ENCODE data around the gene S1PR1. TPM values are rescaled to one million over a fixed set of nuclear protein-coding genes. Genes with fewer than 3 reads are reported as not detected.

S1PR1 gene
- total RNA-seq, 1 donor from 2014 or later = not detected

DNA sequence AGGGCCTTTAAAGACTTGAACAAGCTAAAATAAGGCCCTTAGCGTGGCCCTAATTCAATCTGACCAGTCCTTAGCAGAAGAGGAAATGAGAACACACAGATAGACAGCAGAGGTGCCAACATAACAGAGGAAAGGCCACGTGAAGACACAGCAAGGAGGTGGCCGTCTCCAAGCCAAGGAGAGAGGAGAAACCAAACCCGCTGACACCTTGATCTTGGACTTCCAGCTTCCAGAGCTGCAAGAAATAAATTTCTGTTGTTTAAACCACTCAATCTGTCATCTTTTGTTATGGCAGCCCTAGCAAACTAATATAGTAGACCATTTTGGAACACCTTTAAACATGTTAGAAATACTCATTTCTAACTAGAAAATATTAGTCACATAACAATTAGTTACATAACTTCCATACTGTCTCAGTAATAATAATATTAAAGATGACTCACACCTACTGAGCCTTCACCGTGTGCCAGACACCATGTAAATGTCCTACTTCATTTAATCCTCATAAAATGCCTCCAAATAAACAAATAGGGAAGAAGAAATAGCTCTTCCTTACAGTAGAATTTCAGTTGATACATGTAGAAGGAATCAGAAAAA is 47.9 kb downstream of the S1PR1 start:
- Mint-ChIP-seq H3K27me3 (ENCODE audit: unreplicated experiment) (no peaks in the 10 kb centered on the region), H3K4me3 (ENCODE audit: unreplicated experiment) (no peak overlapping the region), H3K9me3 (ENCODE audit: unreplicated experiment) (no peaks in the 10 kb centered on the region), H3K4me1 (ENCODE audit: unreplicated experiment) (peaks cover 12% of the 10 kb centered on the region), H3K27ac (ENCODE audit: unreplicated experiment) (no peak overlapping the region), H3K36me3 (ENCODE audit: unreplicated experiment) (no peaks in the 10 kb centered on the region)
- DNase-seq (ENCODE audit: extremely low spot score, unreplicated experiment) = no peak
- TF ChIP-seq, protein P1, sequence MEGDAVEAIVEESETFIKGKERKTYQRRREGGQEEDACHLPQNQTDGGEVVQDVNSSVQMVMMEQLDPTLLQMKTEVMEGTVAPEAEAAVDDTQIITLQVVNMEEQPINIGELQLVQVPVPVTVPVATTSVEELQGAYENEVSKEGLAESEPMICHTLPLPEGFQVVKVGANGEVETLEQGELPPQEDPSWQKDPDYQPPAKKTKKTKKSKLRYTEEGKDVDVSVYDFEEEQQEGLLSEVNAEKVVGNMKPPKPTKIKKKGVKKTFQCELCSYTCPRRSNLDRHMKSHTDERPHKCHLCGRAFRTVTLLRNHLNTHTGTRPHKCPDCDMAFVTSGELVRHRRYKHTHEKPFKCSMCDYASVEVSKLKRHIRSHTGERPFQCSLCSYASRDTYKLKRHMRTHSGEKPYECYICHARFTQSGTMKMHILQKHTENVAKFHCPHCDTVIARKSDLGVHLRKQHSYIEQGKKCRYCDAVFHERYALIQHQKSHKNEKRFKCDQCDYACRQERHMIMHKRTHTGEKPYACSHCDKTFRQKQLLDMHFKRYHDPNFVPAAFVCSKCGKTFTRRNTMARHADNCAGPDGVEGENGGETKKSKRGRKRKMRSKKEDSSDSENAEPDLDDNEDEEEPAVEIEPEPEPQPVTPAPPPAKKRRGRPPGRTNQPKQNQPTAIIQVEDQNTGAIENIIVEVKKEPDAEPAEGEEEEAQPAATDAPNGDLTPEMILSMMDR (IDR thresholded peaks at IDR 0.05) = no peak

DNA sequence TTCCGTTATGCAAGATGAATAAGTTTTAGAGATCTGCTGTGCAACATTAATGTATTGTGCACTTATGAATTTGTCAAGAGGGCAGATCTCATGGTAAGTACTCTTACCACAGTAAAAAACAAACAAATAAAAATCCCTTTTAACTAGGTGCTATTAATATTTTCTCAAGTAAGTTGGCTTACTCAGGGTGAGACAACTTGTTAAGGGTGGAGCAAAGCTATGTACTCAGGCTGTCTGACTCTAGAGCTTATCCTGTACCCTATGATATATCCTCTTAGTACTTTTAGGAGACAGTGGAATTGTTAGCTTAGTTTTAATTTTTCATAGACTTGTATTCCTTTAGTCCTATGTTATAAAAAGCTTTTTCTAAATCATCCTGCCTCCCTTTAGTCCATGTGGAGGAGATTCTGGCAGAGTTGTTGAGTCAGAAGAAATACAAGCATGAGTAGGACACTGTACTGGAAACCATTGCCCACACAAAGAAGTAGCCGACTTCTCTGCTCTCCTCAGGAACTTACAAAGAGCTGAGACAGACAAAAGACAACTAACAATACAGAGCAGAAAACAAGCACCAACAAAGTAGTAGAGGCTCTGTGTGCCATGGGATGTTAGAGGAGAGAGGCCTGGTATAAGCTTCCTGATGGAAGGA is 49.2 kb downstream of the S1PR1 start:
- H3K9me3 Mint-ChIP-seq (ENCODE audit: unreplicated experiment) = no peaks in the 10 kb centered on the region
- TF ChIP-seq, protein P1 (IDR thresholded peaks at IDR 0.05) = no peak
- no peaks in the 10 kb centered on the region for H3K36me3 Mint-ChIP-seq (ENCODE audit: unreplicated experiment)
- DNase-seq (ENCODE audit: extremely low spot score, unreplicated experiment) = no peak
- H3K27ac Mint-ChIP-seq (ENCODE audit: unreplicated experiment) = no peak overlapping the region
- no peak overlapping the region for H3K4me3 Mint-ChIP-seq (ENCODE audit: unreplicated experiment)
- no peaks in the 10 kb centered on the region for H3K27me3 Mint-ChIP-seq (ENCODE audit: unreplicated experiment)
- peaks cover 12% of the 10 kb centered on the region for H3K4me1 Mint-ChIP-seq (ENCODE audit: unreplicated experiment)

DNA sequence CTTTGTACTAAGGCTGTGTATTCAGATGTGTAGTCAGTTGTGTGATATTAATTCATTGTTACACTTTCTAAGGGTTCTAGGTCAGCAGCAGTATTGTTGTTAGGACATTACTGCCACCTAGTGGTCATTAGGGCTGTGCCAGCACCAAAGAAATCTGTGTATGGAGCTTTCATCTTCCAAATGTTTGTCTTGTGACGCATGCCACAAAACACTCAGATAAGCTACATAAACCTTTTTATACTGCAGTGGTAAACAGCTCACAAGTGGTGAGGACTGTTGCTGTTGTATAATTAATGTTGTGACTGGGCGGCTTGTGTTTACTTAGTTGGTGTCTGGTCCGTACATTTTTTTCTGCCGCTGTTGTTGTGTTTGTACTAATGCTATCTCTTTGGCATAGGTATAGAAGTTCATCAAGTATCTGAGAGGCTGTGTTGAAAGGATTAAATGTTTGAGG is 51.7 kb downstream of the S1PR1 start:
- no peak for DNase-seq (ENCODE audit: extremely low spot score, unreplicated experiment)
- TF ChIP-seq, protein P1 (IDR thresholded peaks at IDR 0.05) = peak; percentile 96
- no peaks in the 10 kb centered on the region for H3K36me3 Mint-ChIP-seq (ENCODE audit: unreplicated experiment)

DNA sequence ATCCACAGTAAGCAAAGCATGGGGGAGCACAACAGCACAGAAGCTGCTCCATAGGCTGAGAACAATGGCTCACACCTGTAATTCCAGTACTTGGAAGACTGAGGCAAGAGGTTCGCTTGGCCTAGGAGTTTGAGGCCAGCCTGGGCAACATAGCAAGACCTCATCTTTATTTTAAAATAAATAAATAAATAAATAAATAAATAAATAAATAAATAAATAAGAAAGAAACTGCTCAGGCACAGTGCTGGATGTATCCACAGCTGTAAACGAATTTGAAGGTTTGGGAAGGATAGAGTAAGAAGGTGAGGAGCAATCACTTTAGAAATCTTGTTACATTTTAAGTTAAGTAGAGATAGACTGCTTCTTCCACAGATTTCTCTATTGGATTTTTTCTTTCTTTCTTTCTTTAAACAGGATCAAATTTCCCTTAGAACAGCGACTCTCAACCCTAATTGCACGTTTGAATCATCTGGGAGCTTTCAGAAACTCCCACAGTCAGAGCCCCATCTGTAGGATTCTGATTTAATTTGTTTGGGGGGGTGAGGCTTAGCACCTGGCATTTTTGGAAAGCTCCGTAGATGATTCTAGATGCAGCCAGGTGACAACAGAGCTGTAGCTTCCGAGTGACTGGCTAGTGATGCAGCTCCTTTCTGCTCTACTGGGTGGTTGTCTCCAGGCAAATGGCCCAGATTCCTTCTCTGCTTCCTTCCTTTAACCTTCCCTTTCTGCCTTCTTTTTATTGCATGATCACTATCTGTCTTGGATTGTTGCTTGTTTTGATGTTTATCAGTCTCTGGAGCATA is 53.5 kb downstream of the S1PR1 start:
- Mint-ChIP-seq H3K27ac (ENCODE audit: unreplicated experiment) (no peak overlapping the region), H3K36me3 (ENCODE audit: unreplicated experiment) (no peaks in the 10 kb centered on the region), H3K9me3 (ENCODE audit: unreplicated experiment) (no peaks in the 10 kb centered on the region)

More for the DNA sequence above, 51.7 kb downstream of the S1PR1 start:
- Mint-ChIP-seq H3K9me3 (ENCODE audit: unreplicated experiment) (no peaks in the 10 kb centered on the region), H3K27ac (ENCODE audit: unreplicated experiment) (no peak overlapping the region), H3K27me3 (ENCODE audit: unreplicated experiment) (no peaks in the 10 kb centered on the region), H3K4me3 (ENCODE audit: unreplicated experiment) (peak overlapping the region; percentile 24), H3K4me1 (ENCODE audit: unreplicated experiment) (peaks cover 13% of the 10 kb centered on the region)

More for the DNA sequence above, 53.5 kb downstream of the S1PR1 start:
- TF ChIP-seq, protein P1 (IDR thresholded peaks at IDR 0.05) = no peak
- DNase-seq (ENCODE audit: extremely low spot score, unreplicated experiment) = no peak
- Mint-ChIP-seq H3K4me3 (ENCODE audit: unreplicated experiment) (no peak overlapping the region), H3K4me1 (ENCODE audit: unreplicated experiment) (peaks cover 13% of the 10 kb centered on the region), H3K27me3 (ENCODE audit: unreplicated experiment) (no peaks in the 10 kb centered on the region)

Other genes starting within 250 kb of the S1PR1 start
- gene DPH5, start 211.2 kb upstream of the S1PR1 start, total RNA-seq = 49.1 and 51.7 TPM in 2 replicates